GM19395 (cell line): Measurements from ENCODE around the gene TREM2.
"Not testable (repeated sequence)": the region's sequence is repeated elsewhere in the genome, so short reads cannot be mapped to it uniquely, and the experiment has no call there.

Experiments
- ATAC-seq: cut with Tn5 transposase; IDR thresholded peaks from one replicate; pipeline ENCODE4 v1.9.1; 2021; ENCODE audit warnings: mild to moderate bottlenecking, moderate library complexity; ENCODE audit not compliant: unreplicated experiment

TREM2 gene

DNA sequence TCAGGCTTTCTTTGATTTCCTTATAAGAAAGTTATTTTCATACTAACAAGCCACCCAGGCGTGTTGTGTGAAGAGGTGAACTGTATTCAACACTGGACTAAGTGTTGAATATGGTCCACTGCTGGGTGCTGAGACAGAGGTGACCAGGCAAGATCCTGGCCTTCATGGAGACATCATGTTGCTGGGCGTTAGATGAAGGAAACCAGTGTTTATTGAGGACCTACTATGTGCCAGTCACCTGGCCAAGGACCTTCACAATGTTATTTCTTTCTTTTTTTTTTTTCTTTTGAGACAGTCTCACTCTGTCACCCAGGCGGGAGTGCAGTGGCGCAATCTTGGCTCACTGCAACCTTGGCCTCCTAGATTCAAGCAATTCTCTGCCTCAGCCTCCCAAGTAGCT lies 6.9 kb downstream of the TREM2 start:
- ATAC-seq, result no peak

DNA sequence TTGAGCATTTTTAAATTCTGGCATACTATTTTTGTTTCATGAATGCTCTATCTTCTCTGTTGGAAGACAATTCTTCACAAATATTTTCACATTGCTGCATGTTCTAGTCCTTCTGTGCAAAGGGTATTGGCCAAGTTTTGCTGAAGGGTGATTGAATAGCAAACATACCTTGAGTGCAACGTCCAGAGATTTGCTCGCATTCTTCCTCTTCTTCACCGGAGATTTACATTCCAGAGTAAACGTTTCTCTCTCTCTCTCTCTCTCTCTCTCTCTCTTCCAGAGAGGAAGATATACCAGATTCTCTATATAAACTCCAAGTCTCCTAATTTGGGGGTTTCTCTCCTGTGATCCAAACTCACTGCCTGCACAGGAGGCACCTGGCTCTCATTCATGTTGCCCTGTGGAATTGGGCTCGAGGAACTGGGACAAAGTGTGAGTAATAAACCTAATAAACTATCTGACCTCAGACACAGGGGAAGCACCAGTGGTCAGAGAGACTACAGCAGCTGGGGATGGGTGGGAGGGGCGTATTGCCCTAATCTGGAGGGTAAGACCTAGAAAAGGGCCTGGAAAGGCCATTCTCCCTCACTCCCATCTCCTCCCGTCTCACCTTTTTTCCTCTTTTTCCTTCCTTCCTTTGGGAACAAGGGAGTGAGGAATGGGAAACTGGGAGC lies 7.6 kb downstream of the TREM2 start:
- no peak for ATAC-seq

DNA sequence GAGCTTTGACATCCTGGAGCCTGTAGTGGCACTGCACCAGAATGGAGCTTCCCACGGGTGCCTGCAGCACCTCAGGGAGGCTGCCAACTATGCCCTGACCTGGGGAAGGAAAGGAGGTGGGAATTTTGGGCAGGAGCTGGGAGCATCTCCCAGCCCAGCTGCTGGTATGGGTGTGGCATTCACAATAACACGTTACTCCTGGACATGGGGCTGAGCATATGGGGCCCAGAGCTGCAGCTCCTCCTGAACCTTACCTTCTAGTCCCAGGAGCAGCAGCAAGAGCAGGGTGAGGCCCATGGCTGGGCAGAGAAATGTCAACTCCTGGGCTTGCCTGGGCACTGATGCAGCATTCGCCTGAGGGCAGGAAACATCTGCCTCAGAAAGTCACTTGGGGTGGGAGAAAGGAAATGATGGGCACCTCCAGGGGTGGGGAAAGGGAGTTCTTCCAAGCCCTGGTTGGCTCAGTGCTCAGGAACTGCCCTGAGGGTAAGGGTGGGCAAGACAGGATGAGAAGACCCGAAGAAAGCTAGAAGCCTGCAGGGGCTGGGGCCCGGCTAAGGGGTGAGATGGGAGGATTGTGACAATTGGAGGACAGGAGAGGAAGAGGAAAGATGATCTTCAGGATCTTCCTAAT lies 8.8 kb downstream of the TREM2 start, which contains the start of gene TREML1:
TSS of gene TREML1 (minus strand) at position 356 of the 634 bp plus-strand sequence. CDS start at position 297, 59 bp downstream.
- no peak for ATAC-seq

DNA sequence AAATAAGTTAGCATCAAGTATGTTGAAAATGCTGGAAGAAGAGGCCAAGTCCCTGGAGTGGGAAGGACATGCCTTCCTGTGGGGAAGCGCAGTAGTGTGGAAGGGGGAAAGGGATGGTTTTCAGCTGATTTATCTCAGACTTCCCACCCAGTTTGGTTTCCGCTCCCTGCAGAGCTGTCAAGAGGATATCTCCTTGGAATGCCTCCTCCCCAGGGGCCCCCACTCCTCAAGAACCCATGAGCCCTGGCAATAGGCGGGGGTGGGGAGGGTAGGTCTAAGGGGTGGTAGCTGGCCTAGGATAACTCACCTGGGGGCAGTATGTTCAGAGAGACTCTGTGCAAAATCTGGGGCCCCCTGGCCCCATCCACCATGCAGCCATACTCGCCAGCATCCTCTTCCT lies 9.5 kb downstream of the TREM2 start:
- ATAC-seq, result no peak

DNA sequence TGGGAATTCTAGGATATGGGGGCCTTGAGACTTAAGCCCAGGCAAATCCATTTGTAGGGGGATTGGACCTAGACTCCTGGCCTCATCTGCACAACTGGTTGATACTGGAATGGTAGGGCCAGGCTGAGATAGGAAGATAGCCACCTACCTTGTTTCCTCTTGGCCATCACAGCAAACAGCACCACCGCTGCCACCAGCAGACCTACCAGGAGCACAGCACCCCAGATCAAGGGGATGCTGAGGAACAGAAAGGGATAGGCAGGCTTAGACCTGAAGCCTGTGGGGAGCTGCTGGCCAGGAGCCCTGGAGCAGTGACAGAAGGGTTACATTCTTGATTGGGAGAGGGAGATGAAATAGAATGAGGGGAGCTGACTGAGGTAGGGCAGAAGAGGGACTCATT lies 12.2 kb downstream of the TREM2 start:
- no peak for ATAC-seq

DNA sequence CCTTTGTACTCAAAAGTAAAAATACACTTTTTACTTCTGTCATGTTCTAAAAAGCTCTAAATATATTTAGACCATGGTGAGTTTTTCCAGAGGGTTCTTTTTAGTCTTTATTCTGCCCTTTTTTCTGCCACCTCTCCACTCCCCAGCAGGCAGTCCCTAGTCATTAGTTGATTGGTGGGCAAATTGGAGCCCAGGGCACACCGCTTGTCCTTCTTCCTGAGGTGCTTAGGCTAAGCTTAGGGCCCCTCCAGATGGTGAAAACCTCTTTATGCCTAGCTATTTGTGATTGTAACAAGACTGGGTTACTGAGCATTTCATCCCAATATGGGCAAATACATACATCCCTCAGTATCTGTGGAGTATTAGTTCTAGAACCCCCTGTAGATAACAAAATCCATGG lies 15.0 kb downstream of the TREM2 start:
- no peak for ATAC-seq

DNA sequence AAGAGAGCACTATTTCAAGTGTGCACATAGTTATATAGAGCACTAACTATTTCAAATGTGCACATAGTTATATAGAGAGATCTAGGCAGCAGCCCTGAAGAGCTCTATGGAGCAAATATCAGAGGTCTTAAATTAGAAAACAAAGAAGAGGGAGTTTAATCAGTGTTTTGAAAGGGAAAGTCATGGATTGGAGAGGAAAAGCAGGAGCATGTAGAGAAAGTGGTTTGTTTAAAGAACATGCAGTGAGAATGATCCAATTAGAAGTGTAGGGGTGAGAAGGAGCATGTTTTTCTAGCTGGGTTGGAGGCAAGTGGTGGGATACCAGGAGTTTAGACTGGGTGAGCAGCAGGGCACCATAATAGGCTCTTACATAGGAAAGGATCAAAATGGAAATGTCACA lies 26.0 kb downstream of the TREM2 start:
- ATAC-seq, result no peak

DNA sequence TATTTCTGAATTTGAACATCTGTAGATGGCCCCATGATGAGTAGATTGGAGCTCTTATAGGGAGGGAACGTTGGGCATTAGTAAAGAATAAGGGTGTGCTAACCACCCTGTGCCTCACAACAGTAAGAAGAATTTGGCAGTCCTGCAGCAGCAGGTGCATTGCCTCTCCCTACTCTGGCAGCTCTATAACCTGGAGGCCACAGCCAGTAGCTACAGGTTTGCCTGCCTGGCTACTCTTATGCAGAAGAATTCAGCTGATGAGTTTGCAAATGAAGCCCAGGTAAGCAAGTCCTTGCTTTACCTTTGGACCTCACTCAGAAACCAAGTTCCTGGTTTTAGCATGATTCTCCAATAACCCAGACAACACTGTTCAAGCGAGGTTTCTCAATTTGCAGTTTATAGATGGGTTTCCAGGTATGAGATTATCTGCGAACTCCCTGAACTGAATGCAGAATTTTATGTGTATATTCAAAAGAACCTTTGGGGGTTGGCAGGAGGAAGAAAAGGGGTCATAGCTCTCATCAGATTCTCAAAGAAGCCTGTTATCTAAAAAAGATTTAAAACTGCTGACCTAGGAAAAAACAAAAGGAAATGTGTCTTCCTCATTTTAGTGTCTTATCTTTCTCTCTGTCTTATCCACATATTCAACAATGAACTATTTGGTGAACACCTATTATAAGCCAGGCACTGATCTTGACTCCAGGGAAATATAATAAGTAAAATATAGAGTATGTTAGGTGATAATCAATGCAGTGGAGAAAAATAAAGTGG lies 27.7 kb downstream of the TREM2 start:
- ATAC-seq, result no peak

DNA sequence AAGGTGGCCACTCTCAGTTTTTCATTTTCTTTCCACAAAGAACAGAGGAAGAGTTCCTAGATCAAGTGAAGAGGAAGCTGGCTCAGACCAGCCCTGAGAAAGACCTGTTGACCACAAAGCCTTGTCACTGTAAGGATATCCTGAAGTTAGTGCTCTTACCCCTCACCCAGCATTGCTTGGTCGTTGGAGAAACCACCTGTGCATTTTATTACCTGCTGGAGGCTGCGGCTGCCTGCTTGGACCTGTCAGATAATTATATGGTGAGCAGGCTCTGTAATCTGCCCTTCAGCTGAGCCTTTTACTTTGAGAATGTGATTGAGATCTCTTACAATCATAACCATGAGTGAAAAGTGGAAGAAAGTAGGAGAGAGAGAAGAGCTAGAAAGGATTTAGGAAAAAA lies 30.7 kb downstream of the TREM2 start:
- no peak for ATAC-seq

DNA sequence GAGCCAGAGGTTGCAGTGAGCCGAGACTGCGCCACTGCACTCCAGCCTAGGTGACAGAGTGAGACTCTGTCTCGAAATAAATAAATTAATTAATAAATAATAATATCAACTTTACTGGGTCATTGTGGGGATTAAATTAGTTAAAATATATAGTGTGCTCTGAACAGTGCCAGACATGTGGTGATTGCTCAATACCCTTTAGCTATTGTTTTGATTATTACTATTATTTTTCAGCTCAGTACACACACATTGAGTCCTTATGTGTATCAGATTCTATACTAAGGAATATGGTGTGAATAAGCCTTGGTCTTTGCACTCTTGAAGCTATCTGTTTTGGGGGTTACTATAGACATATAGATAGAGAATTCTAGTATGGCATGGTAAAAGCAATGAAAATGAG lies 37.6 kb downstream of the TREM2 start:
- no peak for ATAC-seq

DNA sequence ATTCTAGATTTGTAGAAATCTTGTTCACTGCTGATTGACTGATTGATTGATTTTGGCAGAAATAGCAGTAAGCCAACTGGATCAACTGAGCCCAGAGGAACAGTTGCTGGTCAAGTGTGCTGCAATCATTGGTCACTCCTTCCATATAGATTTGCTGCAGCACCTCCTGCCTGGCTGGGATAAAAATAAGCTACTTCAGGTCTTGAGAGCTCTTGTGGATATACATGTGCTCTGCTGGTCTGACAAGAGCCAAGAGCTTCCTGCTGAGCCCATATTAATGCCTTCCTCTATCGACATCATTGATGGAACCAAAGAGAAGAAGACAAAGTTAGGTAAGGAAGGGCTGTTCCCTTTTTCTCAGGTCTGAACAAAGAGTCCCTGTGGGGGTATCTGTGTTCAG lies 40.0 kb downstream of the TREM2 start:
- no peak for ATAC-seq

DNA sequence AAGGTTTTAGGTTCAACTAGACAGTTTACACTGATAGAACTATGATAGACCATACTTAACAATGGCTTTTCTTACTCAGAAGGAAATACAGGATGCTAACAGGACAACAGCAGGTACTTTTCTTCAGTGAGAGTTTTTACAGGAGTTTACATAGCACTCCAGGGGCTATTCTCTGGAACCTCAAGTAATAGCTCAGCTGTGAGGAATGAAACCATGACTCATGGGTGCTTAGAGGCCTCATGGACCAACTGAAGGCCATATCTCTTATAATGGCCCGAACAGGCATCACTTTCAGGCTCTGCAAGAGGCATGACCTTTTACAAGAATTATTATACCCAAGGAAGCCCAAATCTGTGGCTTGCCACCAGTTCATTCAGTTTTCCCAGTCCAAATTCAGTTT lies 40.5 kb downstream of the TREM2 start:
- no peak for ATAC-seq

DNA sequence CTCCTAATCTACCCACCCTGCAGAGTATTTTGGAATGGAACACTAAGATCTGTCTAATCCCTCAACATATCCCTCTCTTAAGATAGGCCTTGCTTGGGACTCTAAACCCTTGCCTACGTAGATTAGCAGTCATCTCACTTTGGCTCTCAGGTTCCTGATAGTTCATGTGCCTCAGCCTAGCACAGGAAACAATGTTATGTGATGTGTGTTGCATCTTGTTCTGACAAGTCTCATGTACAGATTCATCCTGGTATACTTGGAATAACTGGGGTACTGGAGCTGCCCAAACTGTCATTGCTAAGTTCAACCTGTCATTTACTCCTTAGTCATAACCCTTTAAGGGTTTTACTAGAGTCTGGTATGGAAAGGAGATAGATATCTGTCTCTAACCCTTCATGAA lies 42.9 kb downstream of the TREM2 start:
- no peak for ATAC-seq

DNA sequence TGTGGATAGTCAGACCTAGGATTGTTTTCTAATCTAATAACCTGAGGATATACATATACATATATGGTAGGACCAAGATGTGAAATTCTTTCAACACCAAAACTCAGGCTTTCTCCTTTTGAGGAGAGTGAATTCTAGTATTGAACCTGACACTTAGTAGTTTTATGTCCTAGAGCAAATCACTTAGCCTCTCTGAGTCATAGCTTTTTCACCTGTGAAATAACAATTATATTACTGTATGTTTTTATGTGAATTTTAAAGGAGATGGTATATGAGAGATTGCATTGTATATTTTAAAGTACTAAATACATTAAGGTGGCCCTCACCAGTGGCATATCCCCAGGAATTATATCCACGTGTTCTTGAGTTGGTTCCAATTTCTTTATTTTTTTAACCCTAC lies 43.4 kb downstream of the TREM2 start:
- ATAC-seq, result no peak

DNA sequence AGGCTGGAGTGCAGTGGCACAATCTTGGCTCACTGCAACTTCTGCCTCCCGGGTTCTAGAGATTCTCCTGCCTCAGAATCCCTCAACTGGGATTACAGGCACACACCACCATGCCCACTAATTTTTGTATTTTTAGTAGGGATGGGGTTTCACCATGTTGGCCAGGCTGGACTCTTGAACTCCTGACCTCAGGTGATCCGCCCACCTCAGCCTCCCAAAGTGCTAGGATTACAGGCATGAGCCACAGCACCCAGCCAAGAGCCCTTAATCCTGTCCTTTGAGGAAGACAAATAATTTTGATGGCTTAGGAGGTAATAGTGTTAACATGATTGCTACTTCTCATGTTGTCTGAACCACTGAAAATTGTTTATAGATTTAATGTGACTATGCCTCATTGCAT lies 47.9 kb downstream of the TREM2 start:
- not testable (repeated sequence) for ATAC-seq

DNA sequence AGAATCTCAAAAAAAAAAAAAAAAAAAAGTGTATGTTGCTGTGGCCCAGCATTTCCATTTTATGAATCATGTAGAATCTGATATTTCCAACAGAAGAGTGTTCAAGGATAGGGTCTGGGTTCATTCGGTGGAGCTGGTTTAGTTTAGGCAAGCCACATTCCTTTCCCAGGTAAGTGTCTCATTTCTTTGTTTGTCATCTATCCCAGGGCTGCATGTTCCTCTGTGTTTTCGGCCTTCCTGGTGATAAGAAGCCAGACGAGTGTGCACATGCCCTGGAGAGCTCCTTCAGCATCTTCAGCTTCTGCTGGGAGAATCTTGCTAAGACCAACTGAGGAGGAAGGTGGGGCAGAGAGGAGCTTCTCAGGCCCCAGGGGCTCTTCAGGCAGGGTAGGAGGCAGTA lies 51.9 kb downstream of the TREM2 start:
- ATAC-seq, result no peak
